Fibroblast of the aortic adventitia (primary cell): ENCODE measurements around the gene RHBDD3. TPM values are rescaled to one million over a fixed set of nuclear protein-coding genes. Genes with fewer than 3 reads are reported as not detected.

Experiments used
- DNase-seq: peaks from one replicate; pipeline ENCODE4 v3.0.0-alpha.2; 2010; ENCODE audit warnings: low read depth
- H3K4me3 ChIP-seq: 2 replicates; pipeline ENCODE4 v1.5.1; 2011; ENCODE audit warnings: low read depth, mild to moderate bottlenecking, control low read depth, low read length, moderate library complexity
- CTCF ChIP-seq: IDR thresholded peaks from 2 replicates; pipeline ENCODE4 v1.5.1; 2011; ENCODE audit warnings: mild to moderate bottlenecking, low read length, control low read depth, inconsistent platforms; ENCODE audit not compliant: insufficient read depth
- total RNA-seq: library from RNA; depleted of rRNA; stranded (reverse); fragments of >200 nt; gene quantifications from 2 replicates; pipeline ENCODE4 v1.2.3, GENCODE V29; 2012; ENCODE audit warnings: low replicate concordance

Gene RHBDD3
- total RNA-seq, 1 donor: 22.0 TPM

GRCh38 chr22:29299136-29299900 is 31.5 kb upstream of the RHBDD3 start:
- no peak for TF ChIP-seq CTCF

GRCh38 chr22:29298641-29299040 is 30.9 kb upstream of the RHBDD3 start:
- TF ChIP-seq CTCF: no peak
- no peak for DNase-seq
- H3K4me3 ChIP-seq: no peak overlapping the region

More at GRCh38 chr22:29299136-29299900, 31.5 kb upstream of the RHBDD3 start:
- DNase-seq: no peak
- no peak overlapping the region for H3K4me3 ChIP-seq

GRCh38 chr22:29292379-29292778 is 24.6 kb upstream of the RHBDD3 start:
- no peak overlapping the region for H3K4me3 ChIP-seq
- DNase-seq: no peak
- TF ChIP-seq CTCF: no peak

GRCh38 chr22:29291215-29291614 is 23.4 kb upstream of the RHBDD3 start:
- DNase-seq: no peak
- no peak for TF ChIP-seq CTCF

GRCh38 chr22:29290061-29290460 is 22.3 kb upstream of the RHBDD3 start:
- DNase-seq: no peak
- H3K4me3 ChIP-seq: no peak overlapping the region
- TF ChIP-seq CTCF: no peak

More at GRCh38 chr22:29291215-29291614, 23.4 kb upstream of the RHBDD3 start:
- H3K4me3 ChIP-seq: no peak overlapping the region

GRCh38 chr22:29288837-29289236 is 21.1 kb upstream of the RHBDD3 start:
- no peak for TF ChIP-seq CTCF
- no peak overlapping the region for H3K4me3 ChIP-seq
- no peak for DNase-seq

- DNase-seq: no peak
- TF ChIP-seq CTCF: no peak
Measured at GRCh38 chr22:29284196-29284595, 16.4 kb upstream of the RHBDD3 start.

More at GRCh38 chr22:29284196-29284595, 16.4 kb upstream of the RHBDD3 start:
- no peak overlapping the region for H3K4me3 ChIP-seq
